H1 (cell line): Measurements from ENCODE around the gene C6orf120. TPM values are rescaled to one million over a fixed set of nuclear protein-coding genes. Genes with fewer than 3 reads are reported as not detected.

Source experiments
- CTCF ChIA-PET: fragments of 300-600 bp; sonication (Branson Sonifier 250); formaldehyde crosslinking; loops from one replicate; lab custom pipeline; 2021; ENCODE audit not compliant: partially characterized antibody; lab: Charles Lee
- POLR2A ChIA-PET: fragments of 300-600 bp; sonication (Branson Sonifier 250); formaldehyde crosslinking; loops from one replicate; lab custom pipeline; 2021; ENCODE audit warnings: inconsistent platforms; ENCODE audit not compliant: partially characterized antibody; lab: Charles Lee
- DNase-seq, 2 experiments: peaks; one replicate each; pipeline versions ENCODE4 v3.0.0 to v3.0.0-alpha.2; 2010 to 2022; ENCODE audit warnings: low spot score in 2 of 2, low read depth in 1 of 2, mixed read lengths in 1 of 2
- FAIRE-seq: peaks from 2 replicates; lab custom pipeline; 2011; peaks lifted over from hg19 to GRCh38; lab: Jason Lieb, UNC
- H2AFZ ChIP-seq: 2 replicates; pipeline ENCODE4 v1.8.1; 2012; ENCODE audit warnings: low read length, inconsistent platforms
- H2AK5ac ChIP-seq: 2 replicates; pipeline ENCODE4 v1.6.1; 2013; ENCODE audit warnings: low read depth, low read length
- H2BK120ac ChIP-seq: replicated peaks from 2 replicates; pipeline ENCODE3; 2013; ENCODE audit warnings: low read depth, low read length, inconsistent platforms
- H2BK12ac ChIP-seq: 2 replicates; pipeline ENCODE4 v1.6.1; 2013; ENCODE audit warnings: low read depth, low read length
- H2BK15ac ChIP-seq: 2 replicates; pipeline ENCODE4 v1.6.1; 2013; ENCODE audit warnings: low read length
- H2BK20ac ChIP-seq: 2 replicates; pipeline ENCODE4 v1.6.1; 2013; ENCODE audit warnings: low read length
- H2BK5ac ChIP-seq: 2 replicates; pipeline ENCODE4 v1.6.1; 2013; ENCODE audit warnings: low read depth, low read length
- H3K14ac ChIP-seq: 2 replicates; pipeline ENCODE4 v1.6.1; 2013; ENCODE audit warnings: inconsistent platforms; ENCODE audit not compliant: insufficient read length
- H3K18ac ChIP-seq: 2 replicates; pipeline ENCODE4 v1.6.1; 2013; ENCODE audit warnings: low read length; ENCODE audit errors: extremely low read depth
- H3K23ac ChIP-seq: 2 replicates; pipeline ENCODE4 v1.6.1; 2013; ENCODE audit warnings: inconsistent platforms; ENCODE audit not compliant: insufficient read length
- H3K23me2 ChIP-seq: 2 replicates; pipeline ENCODE4 v1.6.1; 2013; ENCODE audit warnings: low read depth, low read length
- H3K27ac ChIP-seq: 2 replicates; pipeline ENCODE4 v1.6.1; 2011; ENCODE audit warnings: low read depth, low read length, inconsistent platforms
- H3K27me3 ChIP-seq, 4 experiments: replicated peaks in 1 of 4; 1 replicate in 1 of 4; 2 replicates in 3 of 4; pipeline versions ENCODE4 v1.6.1 to v1.8.1; 2011 to 2013; ENCODE audit warnings: low read length in 3 of 4, mild to moderate bottlenecking in 3 of 4, inconsistent platforms in 2 of 4, mixed read lengths in 2 of 4, moderate library complexity in 1 of 4; ENCODE audit not compliant: control insufficient read depth in 3 of 4, insufficient read depth in 3 of 4; ENCODE audit errors: extremely low read depth in 1 of 4
- H3K36me3 ChIP-seq, 4 experiments: 2 replicates each; pipeline versions ENCODE4 v1.6.1 to v1.8.1; 2011 to 2013; ENCODE audit warnings: mild to moderate bottlenecking in 4 of 4, low read length in 3 of 4, moderate library complexity in 2 of 4, control low read depth in 1 of 4, inconsistent platforms in 1 of 4; ENCODE audit not compliant: insufficient read depth in 4 of 4, control insufficient read depth in 2 of 4
- H3K4ac ChIP-seq: replicated peaks from 2 replicates; pipeline ENCODE3; 2013; ENCODE audit warnings: low read length, low read depth, mixed read lengths, inconsistent platforms; ENCODE audit not compliant: insufficient read length
- H3K4me1 ChIP-seq, 4 experiments: replicated peaks in 1 of 4; 1 replicate in 1 of 4; 2 replicates in 3 of 4; pipeline versions ENCODE4 v1.6.1 to v1.8.1; 2011 to 2013; ENCODE audit warnings: low read length in 3 of 4, inconsistent platforms in 2 of 4, mixed read lengths in 1 of 4; ENCODE audit not compliant: insufficient read depth in 4 of 4, control insufficient read depth in 3 of 4
- H3K4me2 ChIP-seq, 2 experiments: 2 replicates each; pipeline versions ENCODE4 v1.6.1 to v1.8.1; 2011 to 2013; ENCODE audit warnings: low read depth in 2 of 2, low read length in 2 of 2, control low read depth in 1 of 2, inconsistent platforms in 1 of 2, mild to moderate bottlenecking in 1 of 2; ENCODE audit not compliant: insufficient read depth in 1 of 2
- H3K4me3 ChIP-seq, 4 experiments: fragments of 200-600, 300-600 bp in 1 of 4; sonication (generic), shearing (Covaris generic), sonication (Bioruptor Twin) in 1 of 4; 2 replicates each; pipeline versions ENCODE4 v1.5.1 to v1.8.1; 2011 to 2016; ENCODE audit warnings: low read length in 4 of 4, low read depth in 3 of 4, control low read depth in 2 of 4, inconsistent platforms in 2 of 4, mild to moderate bottlenecking in 2 of 4, mixed read lengths in 1 of 4, moderate library complexity in 1 of 4; ENCODE audit not compliant: insufficient read depth in 2 of 4; ENCODE audit errors: extremely low read depth in 1 of 4
- H3K56ac ChIP-seq: replicated peaks from 2 replicates; pipeline ENCODE3; 2013; ENCODE audit warnings: low read depth, mild to moderate bottlenecking, mixed read lengths, low read length, inconsistent platforms; ENCODE audit not compliant: insufficient read length
- H3K79me1 ChIP-seq: 2 replicates; pipeline ENCODE4 v1.6.1; 2013; ENCODE audit warnings: low read depth, low read length, control low read depth
- H3K79me2 ChIP-seq, 2 experiments: 2 replicates each; pipeline versions ENCODE4 v1.6.1 to v1.8.1; 2012 to 2013; ENCODE audit warnings: low read length in 2 of 2, mild to moderate bottlenecking in 2 of 2, inconsistent platforms in 1 of 2; ENCODE audit not compliant: insufficient read depth in 2 of 2, control insufficient read depth in 1 of 2
- H3K9ac ChIP-seq, 4 experiments: replicated peaks in 1 of 4; 1 replicate in 1 of 4; 2 replicates in 3 of 4; pipeline versions ENCODE4 v1.6.1 to v1.8.1; 2011 to 2013; ENCODE audit warnings: low read depth in 3 of 4, low read length in 3 of 4, control low read depth in 2 of 4, mild to moderate bottlenecking in 2 of 4, moderate library complexity in 2 of 4, inconsistent platforms in 1 of 4; ENCODE audit errors: extremely low read depth in 1 of 4
- H3K9me3 ChIP-seq, 2 experiments: 2 replicates each; pipeline versions ENCODE4 v1.6.1 to v1.8.1; 2012 to 2013; ENCODE audit warnings: mild to moderate bottlenecking in 2 of 2, moderate library complexity in 2 of 2, control low read depth in 1 of 2, inconsistent platforms in 1 of 2, low read depth in 1 of 2, low read length in 1 of 2, mixed read lengths in 1 of 2; ENCODE audit not compliant: insufficient read depth in 2 of 2
- H4K20me1 ChIP-seq, 2 experiments: replicated peaks in 1 of 2; 2 replicates each; pipeline versions ENCODE3 to v1.8.1; 2011 to 2013; ENCODE audit warnings: inconsistent platforms in 2 of 2, low read length in 2 of 2, mild to moderate bottlenecking in 1 of 2; ENCODE audit not compliant: insufficient read depth in 2 of 2, control insufficient read depth in 1 of 2
- H4K5ac ChIP-seq: 2 replicates; pipeline ENCODE4 v1.6.1; 2013; ENCODE audit warnings: low read length, low read depth, mixed read lengths, inconsistent platforms; ENCODE audit not compliant: insufficient read length
- H4K8ac ChIP-seq: 2 replicates; pipeline ENCODE4 v1.8.0; 2013; ENCODE audit warnings: mild to moderate bottlenecking, moderate library complexity, low read length, inconsistent platforms; ENCODE audit not compliant: insufficient read depth; ENCODE audit errors: extremely low read depth
- H4K91ac ChIP-seq: replicated peaks from 2 replicates; pipeline ENCODE3; 2013; ENCODE audit warnings: low read length, mixed read lengths, inconsistent platforms; ENCODE audit not compliant: insufficient read length
- CHD1 ChIP-seq: IDR thresholded peaks from 2 replicates; pipeline ENCODE4 v1.6.1; 2012; ENCODE audit warnings: low read depth, low read length, improper control_type of control experiment
- CHD2 ChIP-seq: IDR thresholded peaks from 2 replicates; pipeline ENCODE4 v1.6.1; 2012; ENCODE audit warnings: low read length, improper control_type of control experiment
- EGR1 ChIP-seq: IDR thresholded peaks from 2 replicates; pipeline ENCODE4 v1.6.1; 2011; ENCODE audit warnings: low read depth, low read length, borderline replicate concordance
- GTF2F1 ChIP-seq: IDR thresholded peaks from 2 replicates; pipeline ENCODE4 v1.6.1; 2012; ENCODE audit warnings: low read depth, low read length, improper control_type of control experiment, borderline replicate concordance
- KDM4A ChIP-seq: IDR thresholded peaks from one replicate; pipeline ENCODE4 v1.7.1; 2012; ENCODE audit warnings: low read depth, mild to moderate bottlenecking, moderate library complexity, low read length, inconsistent platforms; ENCODE audit not compliant: severe bottlenecking
- NRF1 ChIP-seq: IDR thresholded peaks from 2 replicates; pipeline ENCODE4 v1.6.1; 2011; ENCODE audit warnings: mild to moderate bottlenecking, low read depth, low read length, improper control_type of control experiment
- SIX5 ChIP-seq: IDR thresholded peaks from 2 replicates; pipeline ENCODE4 v1.6.1; 2011; ENCODE audit warnings: mild to moderate bottlenecking, low read depth, low read length
- SRF ChIP-seq: IDR thresholded peaks from 2 replicates; pipeline ENCODE4 v1.6.1; 2011; ENCODE audit warnings: mild to moderate bottlenecking, low read depth, low read length, moderate library complexity
- SUZ12 ChIP-seq: fragments of 200-600 bp; sonication (generic); IDR thresholded peaks from 2 replicates; pipeline ENCODE4 v1.6.1; 2012; ENCODE audit warnings: mild to moderate bottlenecking, inconsistent platforms, low read length, moderate library complexity, mixed read lengths
- YY1 ChIP-seq: IDR thresholded peaks from 2 replicates; pipeline ENCODE4 v1.6.1; 2011; ENCODE audit warnings: low read depth, mild to moderate bottlenecking, low read length
- ZNF274 ChIP-seq: IDR thresholded peaks from 2 replicates; pipeline ENCODE4 v1.7.0; 2012; ENCODE audit warnings: low read length, borderline replicate concordance; ENCODE audit errors: extremely low read depth
- WGBS, 2 experiments: shearing (Covaris generic) in 1 of 2; methylation state at CpG; one replicate each; pipeline versions ENCODE4 v1.1.6 to v1.1.7; 2013 to 2015; ENCODE audit warnings: low lambda C conversion rate in 2 of 2, mixed read lengths in 2 of 2, inconsistent platforms in 1 of 2, low coverage in 1 of 2, missing lambda C conversion rate in 1 of 2; ENCODE audit not compliant: insufficient replicate concordance in 2 of 2, insufficient coverage in 1 of 2, insufficient read length in 1 of 2; ENCODE audit errors: extremely low coverage in 1 of 2, missing lambda C conversion rate in 1 of 2; 5-methylcytosine and 5-hydroxymethylcytosine counted together
- polyA plus RNA-seq, 7 experiments: library from polyadenylated mRNA; depleted of rRNA in 3 of 7; stranded (reverse) in 5 of 7; unstranded in 2 of 7; fragments of >200 nt in 5 of 7; fragments of 200-250 nt in 2 of 7; gene quantifications; 1 replicate in 5 of 7; 2 replicates in 1 of 7; 4 replicates in 1 of 7; pipeline versions ENCODE4 v1.2.1 to v1.2.3, GENCODE V29; 2011 to 2013; ENCODE audit warnings: missing spikeins in 2 of 7, mixed read lengths in 2 of 7
- total RNA-seq: library from RNA; stranded (reverse); fragmentation: NEBNext Ultra II Directional; extraction: Animal tissue kit (Norgen Biotek cat#: 25700); gene quantifications from 2 replicates; pipeline ENCODE4 v1.2.1, GENCODE V29; 2021

C6orf120 gene
- total and polyA plus RNA-seq, 2 of the 8 experiments (the other 6 are each of a cell fraction or from before 2014, with no cell fraction given): 16.2 to 30.6 TPM

DNA sequence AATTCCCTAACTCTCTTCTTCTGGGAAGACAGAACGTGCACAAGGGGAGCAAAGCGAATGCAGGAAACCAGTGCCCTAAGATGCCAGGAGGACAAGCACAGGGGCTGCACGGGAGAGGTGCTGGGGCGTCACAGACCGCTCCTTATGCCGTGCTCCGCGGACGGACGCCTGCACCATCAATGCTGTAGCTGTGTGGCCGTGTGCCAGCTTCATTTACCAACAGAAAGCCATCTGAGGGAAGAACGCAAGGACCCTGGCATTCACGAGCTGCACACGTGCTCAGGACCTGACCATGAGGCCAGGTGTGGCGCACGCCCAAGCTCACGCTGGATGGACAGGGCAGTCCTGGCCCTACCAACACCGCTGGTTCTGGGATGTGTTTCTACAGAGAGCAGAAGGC is 35.5 kb upstream of the C6orf120 start:
- Histone ChIP-seq H3K56ac (no peak overlapping the region), H2BK15ac (no peak overlapping the region), H3K79me1 (peaks cover 7% of the 10 kb centered on the region), H3K79me2 (no peaks in the 10 kb centered on the region), H3K36me3 (peaks cover 10 to 71% (median 41%) of the 10 kb centered on the region in 4 experiments; a peak in 7 of 8 replicates), H2BK20ac (no peak overlapping the region), H3K4me1 (no peaks in the 10 kb centered on the region), H3K18ac (no peak overlapping the region), H2AFZ (no peak overlapping the region), H2AK5ac (no peak overlapping the region), H4K8ac (no peak overlapping the region), H3K23me2 (no peaks in the 10 kb centered on the region), H2BK12ac (no peak overlapping the region), H3K27ac (no peak overlapping the region), H3K4me3 (no peak overlapping the region), H3K23ac (no peak overlapping the region), H3K27me3 (no peaks in the 10 kb centered on the region), H3K4me2 (no peak overlapping the region), H3K9ac (no peak overlapping the region; a peak in 1 of 7 replicates), H3K14ac (no peak overlapping the region), H4K91ac (no peak overlapping the region), H3K9me3 (no peaks in the 10 kb centered on the region), H2BK5ac (no peak overlapping the region), H2BK120ac (no peak overlapping the region), H4K20me1 (peaks cover 11 to 12% of the 10 kb centered on the region in 2 experiments), H4K5ac (no peak overlapping the region), H3K4ac (no peak overlapping the region)
- no peak for TF ChIP-seq YY1
- no peak for TF ChIP-seq CHD2
- TF ChIP-seq SUZ12: no peak
- no peak for TF ChIP-seq CHD1
- TF ChIP-seq GTF2F1: no peak
- TF ChIP-seq EGR1: no peak
- no peak for TF ChIP-seq KDM4A
- no peak for TF ChIP-seq SRF
- TF ChIP-seq ZNF274: no peak
- no peak for TF ChIP-seq NRF1
- no peak for TF ChIP-seq SIX5
- FAIRE-seq (no peak), DNase-seq (peak in 1 of 2 experiments; percentile 17)
- ChIA-PET POLR2A (no interaction called here), CTCF (no interaction called here)
- 92% methylated on average over 18 of the region's 18 CpGs; no CpG with 5 or more reads in 1 of the 2 experiments for WGBS, 2 experiments
